ENCODE measurements around the gene MMP26.

Gene MMP26

DNA sequence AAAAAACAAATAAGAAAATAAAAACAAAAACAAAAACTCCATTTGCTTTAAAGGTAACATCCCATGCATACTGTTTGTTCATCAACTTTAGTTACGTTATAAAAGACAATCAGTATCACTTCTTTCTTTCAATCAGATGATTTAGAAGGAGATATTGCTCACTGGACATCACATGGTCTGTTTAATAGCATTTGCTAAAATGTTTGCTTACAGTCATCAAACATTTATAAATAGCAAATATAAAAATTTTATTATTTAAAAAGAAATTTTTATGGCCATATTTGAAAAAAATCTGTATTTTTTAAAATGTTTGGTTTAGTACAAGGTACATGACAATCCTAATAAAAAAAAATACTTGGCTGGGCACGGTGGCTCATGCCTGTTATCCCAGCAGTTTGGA is 22.6 kb downstream of the MMP26 start:
- DNase-seq = no peak

DNA sequence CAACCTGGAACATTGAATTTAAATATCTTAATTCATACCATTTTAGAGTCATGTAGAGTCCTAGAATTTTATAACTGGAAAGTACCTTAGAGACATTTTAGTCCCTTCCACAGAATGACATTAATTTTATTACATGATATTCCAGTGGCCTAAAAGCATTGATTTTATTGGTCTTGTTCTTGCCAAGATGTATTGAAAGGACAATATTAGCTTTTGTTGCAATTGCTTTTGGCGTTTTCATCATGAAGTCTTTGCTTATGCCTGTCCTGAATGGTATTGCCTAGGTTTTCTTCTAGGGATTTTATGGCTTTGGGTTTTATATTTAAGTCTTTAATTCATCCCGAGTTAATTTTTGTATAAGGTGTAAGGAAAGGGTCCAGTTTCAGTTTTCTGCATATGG is 36.2 kb downstream of the MMP26 start:
- DNase-seq = no peak

DNA sequence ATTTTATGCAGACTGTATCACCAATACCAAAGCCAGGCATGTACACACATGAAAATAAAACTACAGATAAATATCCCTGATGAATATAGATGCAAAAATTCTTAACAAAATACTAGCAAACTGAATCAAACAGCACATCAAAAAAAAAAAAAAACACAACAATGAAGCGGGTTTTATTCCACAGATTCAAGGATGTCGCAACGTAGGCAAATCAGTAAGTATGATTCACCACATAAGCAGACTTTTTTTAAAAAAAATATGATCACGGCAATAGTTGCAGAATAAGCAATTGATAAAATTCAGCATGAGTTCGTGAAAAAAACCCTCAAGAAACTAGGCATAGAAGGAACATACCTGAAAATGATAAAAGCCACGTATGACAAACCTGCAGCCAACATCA is 43.9 kb downstream of the MMP26 start:
- no peak for DNase-seq

DNA sequence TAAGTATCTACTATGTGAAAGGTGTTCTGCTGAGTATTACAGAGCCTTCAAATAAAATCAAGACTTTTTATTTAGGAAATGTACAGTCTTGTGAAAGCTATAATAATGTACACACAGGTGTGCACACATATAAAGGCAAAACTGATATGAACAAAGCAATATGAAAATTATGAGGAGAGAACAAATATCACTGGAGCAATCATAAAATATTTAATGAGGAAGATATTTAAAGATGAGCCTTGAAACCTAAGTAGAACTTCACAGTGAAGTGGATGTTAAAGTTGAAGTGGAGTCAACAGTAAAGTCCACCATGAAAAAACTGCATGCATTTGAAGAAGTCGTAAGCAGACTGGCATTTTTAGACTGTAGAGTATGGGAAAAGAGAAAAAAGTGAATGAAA is 46.6 kb downstream of the MMP26 start:
- DNase-seq = no peak
